PC-9 (cell line): ENCODE data around the gene RAMACL. TPM values are rescaled to one million over a fixed set of nuclear protein-coding genes. Genes with fewer than 3 reads are reported as not detected.
A peak's percentile ranks its signal among the peaks of the same experiment; 100 is the strongest.

Source experiments
- BruUV-seq: library from RNA; stranded (reverse); fragments of 400-500 nt; replicated peaks from 2 replicates; lab custom pipeline; 2021; lab: Mats Ljungman, UMichigan
- CTCF ChIA-PET: fragments of 300-600 bp; sonication (Branson Sonifier 250); formaldehyde crosslinking; loops from one replicate; lab custom pipeline; 2022; ENCODE audit warnings: antibody characterized with exemption; lab: Charles Lee
- POLR2A ChIA-PET: fragments of 300-600 bp; sonication (Branson Sonifier 250); formaldehyde crosslinking; loops from one replicate; lab custom pipeline; 2022; ENCODE audit warnings: antibody characterized with exemption; ENCODE audit not compliant: unreplicated experiment; lab: Charles Lee
- DNase-seq, 2 experiments: peaks; one replicate each; pipeline versions ENCODE4 v3.0.0 to v3.0.0-alpha.2; 2015 to 2022; ENCODE audit warnings: mixed read lengths in 1 of 2
- H2AFZ ChIP-seq: fragments of 200-600 bp; sonication (generic); 2 replicates; pipeline ENCODE4 v1.8.1; 2017; ENCODE audit warnings: antibody characterized with exemption
- H3F3A ChIP-seq: fragments of 200-600 bp; sonication (generic); 2 replicates; pipeline ENCODE4 v1.8.1; 2017; ENCODE audit warnings: antibody characterized with exemption, mild to moderate bottlenecking, low read depth; ENCODE audit not compliant: insufficient read depth
- H3K27ac ChIP-seq: fragments of 200-600 bp; sonication (generic); 2 replicates; pipeline ENCODE4 v1.6.1; 2016; ENCODE audit warnings: mixed run types
- H3K27me3 ChIP-seq: fragments of 200-600 bp; sonication (generic); 2 replicates; pipeline ENCODE4 v1.6.1; 2016; ENCODE audit warnings: low read depth, mixed run types; ENCODE audit not compliant: insufficient read depth
- H3K36me3 ChIP-seq: fragments of 200-600 bp; sonication (generic); 2 replicates; pipeline ENCODE4 v1.6.1; 2016; ENCODE audit warnings: low read depth, mixed run types
- H3K4me1 ChIP-seq: fragments of 200-600 bp; sonication (generic); replicated peaks from 2 replicates; pipeline ENCODE4 v1.6.1; 2016; ENCODE audit warnings: mixed run types; ENCODE audit not compliant: insufficient read depth
- H3K4me2 ChIP-seq: fragments of 200-600 bp; sonication (generic); 2 replicates; pipeline ENCODE4 v1.6.1; 2017; ENCODE audit warnings: mixed run types
- H3K4me3 ChIP-seq: fragments of 200-600 bp; sonication (generic); 2 replicates; pipeline ENCODE4 v1.6.1; 2016; ENCODE audit warnings: mixed run types
- H3K79me2 ChIP-seq: fragments of 200-600 bp; sonication (generic); 2 replicates; pipeline ENCODE4 v1.6.1; 2017; ENCODE audit warnings: low read depth, mixed run types
- H3K9me2 ChIP-seq: fragments of 200-600 bp; sonication (generic); 2 replicates; pipeline ENCODE4 v1.8.1; 2017; ENCODE audit warnings: mild to moderate bottlenecking; ENCODE audit not compliant: insufficient read depth
- H3K9me3 ChIP-seq: fragments of 200-600 bp; sonication (generic); 2 replicates; pipeline ENCODE4 v1.8.1; 2016; ENCODE audit warnings: low read depth; ENCODE audit not compliant: insufficient read depth
- H4K20me1 ChIP-seq: fragments of 200-600 bp; sonication (generic); 2 replicates; pipeline ENCODE4 v1.8.1; 2017; ENCODE audit not compliant: insufficient read depth
- CTCF ChIP-seq: fragments of 200-600 bp; sonication (generic); conservative IDR thresholded peaks from 2 replicates; pipeline ENCODE4 v1.6.1; 2017; ENCODE audit warnings: mixed run types, antibody characterized with exemption, mild to moderate bottlenecking, moderate library complexity
- EZH2 ChIP-seq: fragments of 200-600 bp; sonication (generic); IDR thresholded peaks from 2 replicates; pipeline ENCODE4 v1.8.0; 2017; ENCODE audit warnings: antibody characterized with exemption, low read depth
- intact Hi-C: fragments of 100-400 bp; cut with micrococcal nuclease; formaldehyde crosslinking; loops from one replicate; pipeline ENCODE4 v1.10.0; 2022; ENCODE audit not compliant: unreplicated experiment
- total RNA-seq: library from RNA; stranded (reverse); gene quantifications from 2 replicates; pipeline ENCODE4 v1.2.3, GENCODE V29; 2021

The RAMACL gene
- total RNA-seq, 1 experiment from 2014 or later = 0.52 TPM

- no peak for TF ChIP-seq EZH2
- no peak for TF ChIP-seq CTCF
- Histone ChIP-seq H3K4me2 (peak overlapping the region; percentile 64), H3K4me1 (peaks cover 34% of the 10 kb centered on the region), H3K27ac (peak overlapping the region; percentile 88), H3K27me3 (no peaks in the 10 kb centered on the region), H3K4me3 (no peak overlapping the region), H4K20me1 (no peaks in the 10 kb centered on the region), H3K9me2 (no peaks in the 10 kb centered on the region), H3K79me2 (peaks cover 7% of the 10 kb centered on the region; the same call in 1 of the 2 replicates), H3K9me3 (no peaks in the 10 kb centered on the region), H3K36me3 (no peaks in the 10 kb centered on the region), H3F3A (peaks cover 26% of the 10 kb centered on the region), H2AFZ (no peak overlapping the region)
- ChIA-PET POLR2A (interaction anchor here (0.6 to 0.9 kb wide), 2 partner anchors 14 to 67 kb away, joined by 3 to 5 read pairs; no protein-coding TSS in a partner anchor), CTCF (no interaction called here)
- BruUV-seq = TSS peak; percentile 47
- no peak for DNase-seq
- intact Hi-C loops = loop anchor here (1.0 to 2.0 kb wide), 2 partner anchors 70 to 122 kb away; partner anchors contain the start of gene RPS6KA2
Observed at GRCh38 chr6:166556336-166556735, 30.1 kb downstream of the RAMACL start.

- TF ChIP-seq EZH2 = no peak
- TF ChIP-seq CTCF = no peak
- Histone ChIP-seq H3K9me3 (no peaks in the 10 kb centered on the region), H3K9me2 (no peaks in the 10 kb centered on the region), H3K27me3 (no peaks in the 10 kb centered on the region), H2AFZ (no peak overlapping the region), H3K27ac (no peak overlapping the region), H3K4me1 (peaks cover 34% of the 10 kb centered on the region), H4K20me1 (no peaks in the 10 kb centered on the region), H3K36me3 (no peaks in the 10 kb centered on the region; the same call in 1 of the 2 replicates), H3K4me2 (no peak overlapping the region), H3K4me3 (no peak overlapping the region), H3F3A (peaks cover 26% of the 10 kb centered on the region), H3K79me2 (peaks cover 7% of the 10 kb centered on the region; the same call in 1 of the 2 replicates)
- ChIA-PET CTCF (no interaction called here), POLR2A (no interaction called here)
- BruUV-seq = no TSS peak
- no peak for DNase-seq
- intact Hi-C loops = no loop called here
Observed at GRCh38 chr6:166555086-166555485, 31.4 kb downstream of the RAMACL start.

GRCh38 chr6:166554316-166554715 lies 32.2 kb downstream of the RAMACL start:
- H3K79me2 ChIP-seq = peaks cover 7% of the 10 kb centered on the region; the same call in 1 of the 2 replicates
- POLR2A ChIA-PET = no interaction called here
- no peaks in the 10 kb centered on the region for H4K20me1 ChIP-seq
- no peak for TF ChIP-seq CTCF
- no peak for TF ChIP-seq EZH2
- no peaks in the 10 kb centered on the region for H3K27me3 ChIP-seq
- no peak overlapping the region for H2AFZ ChIP-seq
- peaks cover 34% of the 10 kb centered on the region for H3K4me1 ChIP-seq
- H3K4me2 ChIP-seq = no peak overlapping the region
- no peak for DNase-seq
- no peaks in the 10 kb centered on the region for H3K9me2 ChIP-seq
- intact Hi-C loops = no loop called here
- CTCF ChIA-PET = interaction anchor here (0.5 kb wide), 1 partner anchor 59 kb away, joined by 5 read pairs; no protein-coding TSS in a partner anchor
- no peak overlapping the region for H3K4me3 ChIP-seq
- peaks cover 26% of the 10 kb centered on the region for H3F3A ChIP-seq
- H3K9me3 ChIP-seq = no peaks in the 10 kb centered on the region
- H3K36me3 ChIP-seq = no peaks in the 10 kb centered on the region; the same call in 1 of the 2 replicates
- H3K27ac ChIP-seq = no peak overlapping the region
- no TSS peak for BruUV-seq
